Subcutaneous adipose tissue (tissue), 4 donors: ENCODE measurements around the gene PCGF1. TPM values are rescaled to one million over a fixed set of nuclear protein-coding genes. Genes with fewer than 3 reads are reported as not detected.

Source experiments
- CTCF ChIP-seq: fragments of 450-650 bp; IDR thresholded peaks from one replicate; pipeline ENCODE4 v1.5.1; 2016; ENCODE audit warnings: low read depth, mild to moderate bottlenecking, control low read depth, antibody characterized with exemption, moderate library complexity
- total RNA-seq, 4 donors: library from RNA; depleted of rRNA; stranded (reverse); fragments of >200 nt; gene quantifications; one replicate each; pipeline ENCODE4 v1.1.0, GENCODE V29; 2016

Gene PCGF1
- total RNA-seq, 4 donors from 2014 or later = 6.4 to 17.8 (median 10.8) TPM

- no peak for TF ChIP-seq CTCF
Measured at GRCh38 chr2:74499267-74499939, 8.1 kb downstream of the PCGF1 start, which contains the start of gene LBX2. Gene LBX2, minus strand, starts transcription at chr2:74499603. Its CDS starts 66 bp downstream, at chr2:74499537.

GRCh38 chr2:74498500-74499266 lies 8.8 kb downstream of the PCGF1 start:
- no peak for TF ChIP-seq CTCF

- no peak for TF ChIP-seq CTCF
Measured at GRCh38 chr2:74497777-74498499, 9.6 kb downstream of the PCGF1 start.

- no peak for TF ChIP-seq CTCF
Measured at GRCh38 chr2:74496997-74497776, 10.3 kb downstream of the PCGF1 start.

GRCh38 chr2:74495440-74495839 lies 12.1 kb downstream of the PCGF1 start:
- TF ChIP-seq CTCF = no peak

GRCh38 chr2:74493546-74493945 lies 13.9 kb downstream of the PCGF1 start:
- TF ChIP-seq CTCF = no peak
